ENCODE measurements around the gene ST3GAL3.

- TF ChIP-seq CTCF (conservative IDR thresholded peaks at IDR 0.05; ENCODE audit: low read depth, low read length) (no peak), EZH2 (IDR thresholded peaks at IDR 0.05; ENCODE audit: borderline replicate concordance, low read depth, low read length, poor library complexity, severe bottlenecking) (no peak)
Measured at GRCh38 chr1:43754892-43755291, 47.6 kb downstream of the ST3GAL3 start.

Data from A673 (cell line).